H1 (cell line): Measurements from ENCODE around the gene DLG5. TPM values are rescaled to one million over a fixed set of nuclear protein-coding genes. Genes with fewer than 3 reads are reported as not detected.

Source experiments
- CTCF ChIA-PET: fragments of 300-600 bp; sonication (Branson Sonifier 250); formaldehyde crosslinking; loops from one replicate; lab custom pipeline; 2021; ENCODE audit not compliant: partially characterized antibody; lab: Charles Lee
- POLR2A ChIA-PET: fragments of 300-600 bp; sonication (Branson Sonifier 250); formaldehyde crosslinking; loops from one replicate; lab custom pipeline; 2021; ENCODE audit warnings: inconsistent platforms; ENCODE audit not compliant: partially characterized antibody; lab: Charles Lee
- DNase-seq, 2 experiments: peaks; one replicate each; pipeline versions ENCODE4 v3.0.0 to v3.0.0-alpha.2; 2010 to 2022; ENCODE audit warnings: low spot score in 2 of 2, low read depth in 1 of 2, mixed read lengths in 1 of 2
- FAIRE-seq: peaks from 2 replicates; lab custom pipeline; 2011; peaks lifted over from hg19 to GRCh38; lab: Jason Lieb, UNC
- H2AFZ ChIP-seq: 2 replicates; pipeline ENCODE4 v1.8.1; 2012; ENCODE audit warnings: low read length, inconsistent platforms
- H2AK5ac ChIP-seq: 2 replicates; pipeline ENCODE4 v1.6.1; 2013; ENCODE audit warnings: low read depth, low read length
- H2BK120ac ChIP-seq: replicated peaks from 2 replicates; pipeline ENCODE3; 2013; ENCODE audit warnings: low read depth, low read length, inconsistent platforms
- H2BK12ac ChIP-seq: 2 replicates; pipeline ENCODE4 v1.6.1; 2013; ENCODE audit warnings: low read depth, low read length
- H2BK15ac ChIP-seq: 2 replicates; pipeline ENCODE4 v1.6.1; 2013; ENCODE audit warnings: low read length
- H2BK20ac ChIP-seq: 2 replicates; pipeline ENCODE4 v1.6.1; 2013; ENCODE audit warnings: low read length
- H2BK5ac ChIP-seq: 2 replicates; pipeline ENCODE4 v1.6.1; 2013; ENCODE audit warnings: low read depth, low read length
- H3K14ac ChIP-seq: 2 replicates; pipeline ENCODE4 v1.6.1; 2013; ENCODE audit warnings: inconsistent platforms; ENCODE audit not compliant: insufficient read length
- H3K18ac ChIP-seq: 2 replicates; pipeline ENCODE4 v1.6.1; 2013; ENCODE audit warnings: low read length; ENCODE audit errors: extremely low read depth
- H3K23ac ChIP-seq: 2 replicates; pipeline ENCODE4 v1.6.1; 2013; ENCODE audit warnings: inconsistent platforms; ENCODE audit not compliant: insufficient read length
- H3K23me2 ChIP-seq: 2 replicates; pipeline ENCODE4 v1.6.1; 2013; ENCODE audit warnings: low read depth, low read length
- H3K27ac ChIP-seq: 2 replicates; pipeline ENCODE4 v1.6.1; 2011; ENCODE audit warnings: low read depth, low read length, inconsistent platforms
- H3K27me3 ChIP-seq, 4 experiments: replicated peaks in 1 of 4; 1 replicate in 1 of 4; 2 replicates in 3 of 4; pipeline versions ENCODE4 v1.6.1 to v1.8.1; 2011 to 2013; ENCODE audit warnings: low read length in 3 of 4, mild to moderate bottlenecking in 3 of 4, inconsistent platforms in 2 of 4, mixed read lengths in 2 of 4, moderate library complexity in 1 of 4; ENCODE audit not compliant: control insufficient read depth in 3 of 4, insufficient read depth in 3 of 4; ENCODE audit errors: extremely low read depth in 1 of 4
- H3K36me3 ChIP-seq, 4 experiments: 2 replicates each; pipeline versions ENCODE4 v1.6.1 to v1.8.1; 2011 to 2013; ENCODE audit warnings: mild to moderate bottlenecking in 4 of 4, low read length in 3 of 4, moderate library complexity in 2 of 4, control low read depth in 1 of 4, inconsistent platforms in 1 of 4; ENCODE audit not compliant: insufficient read depth in 4 of 4, control insufficient read depth in 2 of 4
- H3K4ac ChIP-seq: replicated peaks from 2 replicates; pipeline ENCODE3; 2013; ENCODE audit warnings: low read length, low read depth, mixed read lengths, inconsistent platforms; ENCODE audit not compliant: insufficient read length
- H3K4me1 ChIP-seq, 4 experiments: replicated peaks in 1 of 4; 1 replicate in 1 of 4; 2 replicates in 3 of 4; pipeline versions ENCODE4 v1.6.1 to v1.8.1; 2011 to 2013; ENCODE audit warnings: low read length in 3 of 4, inconsistent platforms in 2 of 4, mixed read lengths in 1 of 4; ENCODE audit not compliant: insufficient read depth in 4 of 4, control insufficient read depth in 3 of 4
- H3K4me2 ChIP-seq, 2 experiments: 2 replicates each; pipeline versions ENCODE4 v1.6.1 to v1.8.1; 2011 to 2013; ENCODE audit warnings: low read depth in 2 of 2, low read length in 2 of 2, control low read depth in 1 of 2, inconsistent platforms in 1 of 2, mild to moderate bottlenecking in 1 of 2; ENCODE audit not compliant: insufficient read depth in 1 of 2
- H3K4me3 ChIP-seq, 4 experiments: fragments of 200-600, 300-600 bp in 1 of 4; sonication (generic), shearing (Covaris generic), sonication (Bioruptor Twin) in 1 of 4; 2 replicates each; pipeline versions ENCODE4 v1.5.1 to v1.8.1; 2011 to 2016; ENCODE audit warnings: low read length in 4 of 4, low read depth in 3 of 4, control low read depth in 2 of 4, inconsistent platforms in 2 of 4, mild to moderate bottlenecking in 2 of 4, mixed read lengths in 1 of 4, moderate library complexity in 1 of 4; ENCODE audit not compliant: insufficient read depth in 2 of 4; ENCODE audit errors: extremely low read depth in 1 of 4
- H3K56ac ChIP-seq: replicated peaks from 2 replicates; pipeline ENCODE3; 2013; ENCODE audit warnings: low read depth, mild to moderate bottlenecking, mixed read lengths, low read length, inconsistent platforms; ENCODE audit not compliant: insufficient read length
- H3K79me1 ChIP-seq: 2 replicates; pipeline ENCODE4 v1.6.1; 2013; ENCODE audit warnings: low read depth, low read length, control low read depth
- H3K79me2 ChIP-seq, 2 experiments: 2 replicates each; pipeline versions ENCODE4 v1.6.1 to v1.8.1; 2012 to 2013; ENCODE audit warnings: low read length in 2 of 2, mild to moderate bottlenecking in 2 of 2, inconsistent platforms in 1 of 2; ENCODE audit not compliant: insufficient read depth in 2 of 2, control insufficient read depth in 1 of 2
- H3K9ac ChIP-seq, 4 experiments: replicated peaks in 1 of 4; 1 replicate in 1 of 4; 2 replicates in 3 of 4; pipeline versions ENCODE4 v1.6.1 to v1.8.1; 2011 to 2013; ENCODE audit warnings: low read depth in 3 of 4, low read length in 3 of 4, control low read depth in 2 of 4, mild to moderate bottlenecking in 2 of 4, moderate library complexity in 2 of 4, inconsistent platforms in 1 of 4; ENCODE audit errors: extremely low read depth in 1 of 4
- H3K9me3 ChIP-seq, 2 experiments: 2 replicates each; pipeline versions ENCODE4 v1.6.1 to v1.8.1; 2012 to 2013; ENCODE audit warnings: mild to moderate bottlenecking in 2 of 2, moderate library complexity in 2 of 2, control low read depth in 1 of 2, inconsistent platforms in 1 of 2, low read depth in 1 of 2, low read length in 1 of 2, mixed read lengths in 1 of 2; ENCODE audit not compliant: insufficient read depth in 2 of 2
- H4K20me1 ChIP-seq, 2 experiments: replicated peaks in 1 of 2; 2 replicates each; pipeline versions ENCODE3 to v1.8.1; 2011 to 2013; ENCODE audit warnings: inconsistent platforms in 2 of 2, low read length in 2 of 2, mild to moderate bottlenecking in 1 of 2; ENCODE audit not compliant: insufficient read depth in 2 of 2, control insufficient read depth in 1 of 2
- H4K5ac ChIP-seq: 2 replicates; pipeline ENCODE4 v1.6.1; 2013; ENCODE audit warnings: low read length, low read depth, mixed read lengths, inconsistent platforms; ENCODE audit not compliant: insufficient read length
- H4K8ac ChIP-seq: 2 replicates; pipeline ENCODE4 v1.8.0; 2013; ENCODE audit warnings: mild to moderate bottlenecking, moderate library complexity, low read length, inconsistent platforms; ENCODE audit not compliant: insufficient read depth; ENCODE audit errors: extremely low read depth
- H4K91ac ChIP-seq: replicated peaks from 2 replicates; pipeline ENCODE3; 2013; ENCODE audit warnings: low read length, mixed read lengths, inconsistent platforms; ENCODE audit not compliant: insufficient read length
- CEBPB ChIP-seq: IDR thresholded peaks from 2 replicates; pipeline ENCODE4 v1.6.1; 2012; ENCODE audit warnings: low read depth, low read length
- EGR1 ChIP-seq: IDR thresholded peaks from 2 replicates; pipeline ENCODE4 v1.6.1; 2011; ENCODE audit warnings: low read depth, low read length, borderline replicate concordance
- GABPA ChIP-seq: IDR thresholded peaks from 2 replicates; pipeline ENCODE4 v1.6.1; 2011; ENCODE audit warnings: mild to moderate bottlenecking, low read length, moderate library complexity, borderline replicate concordance; ENCODE audit not compliant: insufficient read depth
- WGBS, 2 experiments: shearing (Covaris generic) in 1 of 2; methylation state at CpG; one replicate each; pipeline versions ENCODE4 v1.1.6 to v1.1.7; 2013 to 2015; ENCODE audit warnings: low lambda C conversion rate in 2 of 2, mixed read lengths in 2 of 2, inconsistent platforms in 1 of 2, low coverage in 1 of 2, missing lambda C conversion rate in 1 of 2; ENCODE audit not compliant: insufficient replicate concordance in 2 of 2, insufficient coverage in 1 of 2, insufficient read length in 1 of 2; ENCODE audit errors: extremely low coverage in 1 of 2, missing lambda C conversion rate in 1 of 2; 5-methylcytosine and 5-hydroxymethylcytosine counted together
- polyA plus RNA-seq, 7 experiments: library from polyadenylated mRNA; depleted of rRNA in 3 of 7; stranded (reverse) in 5 of 7; unstranded in 2 of 7; fragments of >200 nt in 5 of 7; fragments of 200-250 nt in 2 of 7; gene quantifications; 1 replicate in 5 of 7; 2 replicates in 1 of 7; 4 replicates in 1 of 7; pipeline versions ENCODE4 v1.2.1 to v1.2.3, GENCODE V29; 2011 to 2013; ENCODE audit warnings: missing spikeins in 2 of 7, mixed read lengths in 2 of 7
- total RNA-seq: library from RNA; stranded (reverse); fragmentation: NEBNext Ultra II Directional; extraction: Animal tissue kit (Norgen Biotek cat#: 25700); gene quantifications from 2 replicates; pipeline ENCODE4 v1.2.1, GENCODE V29; 2021

Gene DLG5
- total and polyA plus RNA-seq, 2 of the 8 experiments (the other 6 are each of a cell fraction or from before 2014, with no cell fraction given): 15.6 to 71.4 TPM

GRCh38 chr10:77969114-77969513, 42.6 kb upstream of the DLG5 start:
- TF ChIP-seq GABPA (no peak), CEBPB (no peak), EGR1 (no peak)
- ChIA-PET POLR2A (interaction anchor here (0.6 to 2.0 kb wide), 10 partner anchors 10 to 113 kb away, joined by 3 to 8 read pairs (median 4); no protein-coding TSS in a partner anchor), CTCF (interaction anchor here (0.6 to 9.7 kb wide), 9 partner anchors 10 to 130 kb away, joined by 3 to 117 read pairs (median 4); no protein-coding TSS in a partner anchor)
- H3K9me3 ChIP-seq: peaks cover 3 to 4% of the 10 kb centered on the region in 2 experiments
- H2BK15ac ChIP-seq: no peak overlapping the region
- H3K18ac ChIP-seq: no peak overlapping the region
- H3K4ac ChIP-seq: no peak overlapping the region
- H3K27ac ChIP-seq: no peak overlapping the region
- no peak overlapping the region for H4K8ac ChIP-seq
- no peaks in the 10 kb centered on the region for H3K36me3 ChIP-seq
- H2AFZ ChIP-seq: no peak overlapping the region
- H2AK5ac ChIP-seq: no peak overlapping the region
- H2BK12ac ChIP-seq: no peak overlapping the region
- H4K91ac ChIP-seq: no peak overlapping the region
- no peak overlapping the region for H2BK20ac ChIP-seq
- no peak overlapping the region for H2BK5ac ChIP-seq
- H3K79me1 ChIP-seq: no peaks in the 10 kb centered on the region
- H2BK120ac ChIP-seq: no peak overlapping the region
- no peak overlapping the region for H3K56ac ChIP-seq
- H3K4me2 ChIP-seq: no peak overlapping the region
- H3K23me2 ChIP-seq: no peaks in the 10 kb centered on the region
- whole genome bisulfite sequencing, 2 experiments: 80% methylated on average over 4 of the region's 4 CpGs; no CpG with 5 or more reads in 1 of the 2 experiments
- H4K5ac ChIP-seq: no peak overlapping the region
- no peak overlapping the region for H3K23ac ChIP-seq
- H3K14ac ChIP-seq: no peak overlapping the region
- no peaks in the 10 kb centered on the region for H3K79me2 ChIP-seq
- H3K27me3 ChIP-seq: no peaks in the 10 kb centered on the region
- H4K20me1 ChIP-seq: no peaks in the 10 kb centered on the region
- FAIRE-seq: no peak
- no peak overlapping the region for H3K4me3 ChIP-seq
- no peak for DNase-seq
- peaks cover 0 to 6% (median 0%) of the 10 kb centered on the region in 4 experiments; a peak in 1 of 7 replicates for H3K4me1 ChIP-seq
- no peak overlapping the region for H3K9ac ChIP-seq
